Measurements from ENCODE around the gene P2RY11. TPM values are rescaled to one million over a fixed set of nuclear protein-coding genes. Genes with fewer than 3 reads are reported as not detected.

P2RY11 gene
- polyA plus RNA-seq, 2 donors, result 6.6 to 12.8 TPM

- H3K27ac ChIP-seq (ENCODE audit: low read depth in 2 of 2, low read length in 1 of 2), result peak overlapping the region in 1 of 2 donors; percentile 39
- H3K27me3 ChIP-seq (ENCODE audit: control insufficient read depth in 1 of 2, insufficient read depth in 2 of 2, low read length in 2 of 2), result no peaks in the 10 kb centered on the region
- H3K4me3 ChIP-seq (ENCODE audit: low read depth in 1 of 2, low read length in 2 of 2), result no peak overlapping the region
- H3K9me3 ChIP-seq (ENCODE audit: control insufficient read depth in 2 of 2, insufficient read depth in 1 of 2, low read depth in 1 of 2, low read length in 1 of 2), result no peaks in the 10 kb centered on the region
- H3K36me3 ChIP-seq (ENCODE audit: control insufficient read depth in 2 of 2, insufficient read depth in 2 of 2, low read length in 1 of 2), result peaks cover 22 to 55% of the 10 kb centered on the region in 2 donors
- no peaks in the 10 kb centered on the region for H3K4me1 ChIP-seq (ENCODE audit: control insufficient read depth in 2 of 2, insufficient read depth in 2 of 2, low read length in 1 of 2)
- WGBS, 2 donors, result 84 to 85% methylated on average over 11 of the region's 11 CpGs
These were observed 32.2 kb downstream of the P2RY11 start for GRCh38 chr19:10143681-10144080.

GRCh38 chr19:10144361-10144760, 32.9 kb downstream of the P2RY11 start:
- WGBS, 2 donors, result 91 to 97% methylated on average over 10 of the region's 10 CpGs
- Histone ChIP-seq H3K4me1 (ENCODE audit: control insufficient read depth in 2 of 2, insufficient read depth in 2 of 2, low read length in 1 of 2) (no peaks in the 10 kb centered on the region), H3K27me3 (ENCODE audit: control insufficient read depth in 1 of 2, insufficient read depth in 2 of 2, low read length in 2 of 2) (no peaks in the 10 kb centered on the region), H3K36me3 (ENCODE audit: control insufficient read depth in 2 of 2, insufficient read depth in 2 of 2, low read length in 1 of 2) (peaks cover 18 to 54% of the 10 kb centered on the region in 2 donors), H3K9me3 (ENCODE audit: control insufficient read depth in 2 of 2, insufficient read depth in 1 of 2, low read depth in 1 of 2, low read length in 1 of 2) (no peaks in the 10 kb centered on the region), H3K27ac (ENCODE audit: low read depth in 2 of 2, low read length in 1 of 2) (no peak overlapping the region), H3K4me3 (ENCODE audit: low read depth in 1 of 2, low read length in 2 of 2) (no peak overlapping the region)

GRCh38 chr19:10145031-10145430, 33.5 kb downstream of the P2RY11 start:
- H3K4me3 ChIP-seq (ENCODE audit: low read depth in 1 of 2, low read length in 2 of 2), result no peak overlapping the region
- WGBS, 2 donors, result 92 to 94% methylated on average over 10 of the region's 10 CpGs
- H3K9me3 ChIP-seq (ENCODE audit: control insufficient read depth in 2 of 2, insufficient read depth in 1 of 2, low read depth in 1 of 2, low read length in 1 of 2), result no peaks in the 10 kb centered on the region
- no peaks in the 10 kb centered on the region for H3K4me1 ChIP-seq (ENCODE audit: control insufficient read depth in 2 of 2, insufficient read depth in 2 of 2, low read length in 1 of 2)
- peaks cover 16 to 51% of the 10 kb centered on the region in 2 donors for H3K36me3 ChIP-seq (ENCODE audit: control insufficient read depth in 2 of 2, insufficient read depth in 2 of 2, low read length in 1 of 2)
- no peaks in the 10 kb centered on the region for H3K27me3 ChIP-seq (ENCODE audit: control insufficient read depth in 1 of 2, insufficient read depth in 2 of 2, low read length in 2 of 2)
- H3K27ac ChIP-seq (ENCODE audit: low read depth in 2 of 2, low read length in 1 of 2), result no peak overlapping the region

- H3K27me3 ChIP-seq (ENCODE audit: control insufficient read depth in 1 of 2, insufficient read depth in 2 of 2, low read length in 2 of 2), result no peaks in the 10 kb centered on the region
- no peaks in the 10 kb centered on the region for H3K9me3 ChIP-seq (ENCODE audit: control insufficient read depth in 2 of 2, insufficient read depth in 1 of 2, low read depth in 1 of 2, low read length in 1 of 2)
- H3K4me3 ChIP-seq (ENCODE audit: low read depth in 1 of 2, low read length in 2 of 2), result no peak overlapping the region
- no peaks in the 10 kb centered on the region for H3K4me1 ChIP-seq (ENCODE audit: control insufficient read depth in 2 of 2, insufficient read depth in 2 of 2, low read length in 1 of 2)
- H3K36me3 ChIP-seq (ENCODE audit: control insufficient read depth in 2 of 2, insufficient read depth in 2 of 2, low read length in 1 of 2), result peaks cover 13 to 52% of the 10 kb centered on the region in 2 donors
- WGBS, 2 donors, result 96 to 97% methylated on average over 14 of the region's 14 CpGs
- H3K27ac ChIP-seq (ENCODE audit: low read depth in 2 of 2, low read length in 1 of 2), result no peak overlapping the region
These were observed 34.6 kb downstream of the P2RY11 start for GRCh38 chr19:10146142-10146541.

- Histone ChIP-seq H3K4me3 (ENCODE audit: low read depth in 1 of 2, low read length in 2 of 2) (no peak overlapping the region), H3K4me1 (ENCODE audit: control insufficient read depth in 2 of 2, insufficient read depth in 2 of 2, low read length in 1 of 2) (no peaks in the 10 kb centered on the region), H3K36me3 (ENCODE audit: control insufficient read depth in 2 of 2, insufficient read depth in 2 of 2, low read length in 1 of 2) (peaks cover 13 to 50% of the 10 kb centered on the region in 2 donors), H3K9me3 (ENCODE audit: control insufficient read depth in 2 of 2, insufficient read depth in 1 of 2, low read depth in 1 of 2, low read length in 1 of 2) (no peaks in the 10 kb centered on the region), H3K27me3 (ENCODE audit: control insufficient read depth in 1 of 2, insufficient read depth in 2 of 2, low read length in 2 of 2) (no peaks in the 10 kb centered on the region), H3K27ac (ENCODE audit: low read depth in 2 of 2, low read length in 1 of 2) (no peak overlapping the region)
- 95% methylated on average over 12 of the region's 12 CpGs for WGBS, 2 donors
These were observed 37.9 kb downstream of the P2RY11 start for GRCh38 chr19:10149427-10149826.

GRCh38 chr19:10151521-10151920, 40.0 kb downstream of the P2RY11 start:
- H3K4me1 ChIP-seq (ENCODE audit: control insufficient read depth in 2 of 2, insufficient read depth in 2 of 2, low read length in 1 of 2), result no peaks in the 10 kb centered on the region
- 91% methylated on average over 5 of the region's 5 CpGs for WGBS, 2 donors
- peaks cover 11 to 49% of the 10 kb centered on the region in 2 donors for H3K36me3 ChIP-seq (ENCODE audit: control insufficient read depth in 2 of 2, insufficient read depth in 2 of 2, low read length in 1 of 2)
- no peaks in the 10 kb centered on the region for H3K9me3 ChIP-seq (ENCODE audit: control insufficient read depth in 2 of 2, insufficient read depth in 1 of 2, low read depth in 1 of 2, low read length in 1 of 2)
- H3K27ac ChIP-seq (ENCODE audit: low read depth in 2 of 2, low read length in 1 of 2), result no peak overlapping the region
- H3K4me3 ChIP-seq (ENCODE audit: low read depth in 1 of 2, low read length in 2 of 2), result no peak overlapping the region
- H3K27me3 ChIP-seq (ENCODE audit: control insufficient read depth in 1 of 2, insufficient read depth in 2 of 2, low read length in 2 of 2), result no peaks in the 10 kb centered on the region

GRCh38 chr19:10152100-10152499, 40.6 kb downstream of the P2RY11 start:
- Histone ChIP-seq H3K9me3 (ENCODE audit: control insufficient read depth in 2 of 2, insufficient read depth in 1 of 2, low read depth in 1 of 2, low read length in 1 of 2) (no peaks in the 10 kb centered on the region), H3K27ac (ENCODE audit: low read depth in 2 of 2, low read length in 1 of 2) (no peak overlapping the region), H3K27me3 (ENCODE audit: control insufficient read depth in 1 of 2, insufficient read depth in 2 of 2, low read length in 2 of 2) (no peaks in the 10 kb centered on the region), H3K36me3 (ENCODE audit: control insufficient read depth in 2 of 2, insufficient read depth in 2 of 2, low read length in 1 of 2) (peaks cover 11 to 54% of the 10 kb centered on the region in 2 donors), H3K4me3 (ENCODE audit: low read depth in 1 of 2, low read length in 2 of 2) (no peak overlapping the region), H3K4me1 (ENCODE audit: control insufficient read depth in 2 of 2, insufficient read depth in 2 of 2, low read length in 1 of 2) (no peaks in the 10 kb centered on the region)
- 88 to 90% methylated on average over 3 of the region's 3 CpGs for WGBS, 2 donors

GRCh38 chr19:10155839-10156238, 44.3 kb downstream of the P2RY11 start:
- H3K27me3 ChIP-seq (ENCODE audit: control insufficient read depth in 1 of 2, insufficient read depth in 2 of 2, low read length in 2 of 2), result no peaks in the 10 kb centered on the region
- H3K36me3 ChIP-seq (ENCODE audit: control insufficient read depth in 2 of 2, insufficient read depth in 2 of 2, low read length in 1 of 2), result peaks cover 23 to 62% of the 10 kb centered on the region in 2 donors
- peaks cover 0 to 2% of the 10 kb centered on the region in 2 donors for H3K4me1 ChIP-seq (ENCODE audit: control insufficient read depth in 2 of 2, insufficient read depth in 2 of 2, low read length in 1 of 2)
- no peaks in the 10 kb centered on the region for H3K9me3 ChIP-seq (ENCODE audit: control insufficient read depth in 2 of 2, insufficient read depth in 1 of 2, low read depth in 1 of 2, low read length in 1 of 2)
- no peak overlapping the region for H3K27ac ChIP-seq (ENCODE audit: low read depth in 2 of 2, low read length in 1 of 2)
- H3K4me3 ChIP-seq (ENCODE audit: low read depth in 1 of 2, low read length in 2 of 2), result no peak overlapping the region
- 84 to 86% methylated on average over 4 of the region's 4 CpGs for WGBS, 2 donors

- H3K9me3 ChIP-seq (ENCODE audit: control insufficient read depth in 2 of 2, insufficient read depth in 1 of 2, low read depth in 1 of 2, low read length in 1 of 2), result no peaks in the 10 kb centered on the region
- H3K4me3 ChIP-seq (ENCODE audit: low read depth in 1 of 2, low read length in 2 of 2), result no peak overlapping the region
- H3K4me1 ChIP-seq (ENCODE audit: control insufficient read depth in 2 of 2, insufficient read depth in 2 of 2, low read length in 1 of 2), result peaks cover 0 to 2% of the 10 kb centered on the region in 2 donors
- no peak overlapping the region for H3K27ac ChIP-seq (ENCODE audit: low read depth in 2 of 2, low read length in 1 of 2)
- H3K36me3 ChIP-seq (ENCODE audit: control insufficient read depth in 2 of 2, insufficient read depth in 2 of 2, low read length in 1 of 2), result peaks cover 23 to 56% of the 10 kb centered on the region in 2 donors
- no peaks in the 10 kb centered on the region for H3K27me3 ChIP-seq (ENCODE audit: control insufficient read depth in 1 of 2, insufficient read depth in 2 of 2, low read length in 2 of 2)
- 93% methylated on average over 8 of the region's 8 CpGs for WGBS, 2 donors
These were observed 46.6 kb downstream of the P2RY11 start for GRCh38 chr19:10158071-10158470.

GRCh38 chr19:10158485-10158884, 47.0 kb downstream of the P2RY11 start:
- Histone ChIP-seq H3K27me3 (ENCODE audit: control insufficient read depth in 1 of 2, insufficient read depth in 2 of 2, low read length in 2 of 2) (no peaks in the 10 kb centered on the region), H3K27ac (ENCODE audit: low read depth in 2 of 2, low read length in 1 of 2) (no peak overlapping the region), H3K4me3 (ENCODE audit: low read depth in 1 of 2, low read length in 2 of 2) (no peak overlapping the region), H3K9me3 (ENCODE audit: control insufficient read depth in 2 of 2, insufficient read depth in 1 of 2, low read depth in 1 of 2, low read length in 1 of 2) (no peaks in the 10 kb centered on the region), H3K4me1 (ENCODE audit: control insufficient read depth in 2 of 2, insufficient read depth in 2 of 2, low read length in 1 of 2) (peaks cover 0 to 2% of the 10 kb centered on the region in 2 donors), H3K36me3 (ENCODE audit: control insufficient read depth in 2 of 2, insufficient read depth in 2 of 2, low read length in 1 of 2) (peaks cover 23 to 58% of the 10 kb centered on the region in 2 donors)
- WGBS, 2 donors, result 93 to 95% methylated on average over 11 of the region's 11 CpGs
